ENCODE data around the gene PCP4. TPM values are rescaled to one million over a fixed set of nuclear protein-coding genes. Genes with fewer than 3 reads are reported as not detected.

The PCP4 gene
- total and polyA plus RNA-seq, 2 donors (not counting 3 experiments of a cell fraction or from before 2014, with no cell fraction given): not detected

DNA sequence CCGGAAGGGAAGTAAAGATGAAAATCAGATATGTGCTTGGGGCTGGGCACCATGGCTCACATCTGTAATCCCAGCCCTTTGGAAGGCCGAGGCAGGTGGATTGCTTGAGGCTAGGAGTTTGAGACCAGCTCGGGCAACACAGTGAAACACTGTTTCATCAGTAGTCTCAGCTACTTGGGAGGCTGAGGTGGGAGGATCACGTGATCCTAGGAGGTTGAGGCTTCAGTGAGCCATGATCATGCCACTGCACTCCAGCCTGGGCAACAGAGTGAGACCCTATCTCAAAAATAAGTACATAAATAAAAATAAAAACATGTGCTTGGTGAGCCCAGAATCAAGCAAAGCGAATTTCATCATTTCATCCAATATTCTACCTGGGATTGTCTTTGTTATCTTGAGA lies 23.3 kb upstream of the PCP4 start:
- no peak overlapping the region for H3K27ac ChIP-seq (ENCODE audit: insufficient read depth, low read depth, low read length)
- H3K79me2 ChIP-seq (ENCODE audit: control insufficient read depth, insufficient read depth, low read length): no peaks in the 10 kb centered on the region
- no peak for DNase-seq (ENCODE audit: low read depth, low spot score)
- H3K9me1 ChIP-seq (replicated peaks; ENCODE audit: control insufficient read depth, extremely low read depth, insufficient read depth, low read length): no peaks in the 10 kb centered on the region
- H2AFZ ChIP-seq (ENCODE audit: low read depth, low read length): no peak overlapping the region
- TF ChIP-seq POLR2AphosphoS5 (IDR thresholded peaks at IDR 0.05; ENCODE audit: insufficient read depth, low read depth, low read length): no peak
- no peaks in the 10 kb centered on the region for H3K27me3 ChIP-seq (ENCODE audit: control insufficient read depth in 2 of 2, insufficient read depth in 2 of 2, low read length in 2 of 2)
- H3K4me1 ChIP-seq (ENCODE audit: control insufficient read depth, extremely low read depth, insufficient read depth, low read length): no peaks in the 10 kb centered on the region
- H3K4me3 ChIP-seq (replicated peaks in 1 of 3; ENCODE audit: insufficient read depth in 1 of 3, low read depth in 1 of 3, low read length in 3 of 3): no peak overlapping the region
- FAIRE-seq: no peak
- no TSS peak for BruUV-seq (replicated peaks)
- intact Hi-C loops (cut with micrococcal nuclease) (no loop called here), dilution Hi-C loops (cut with MboI; ENCODE audit: extremely low pct_ligation_motif_present, low sequenced_read_pairs) (no loop called here)
- no peak overlapping the region for H3K9ac ChIP-seq (replicated peaks; ENCODE audit: extremely low read depth, insufficient read depth, low read length)
- ChIA-PET POLR2A (no interaction called here), CTCF (no interaction called here)
- H3K36me3 ChIP-seq (ENCODE audit: control insufficient read depth in 2 of 2, extremely low read depth in 1 of 2, insufficient read depth in 2 of 2, low read length in 2 of 2): no peaks in the 10 kb centered on the region
- no peaks in the 10 kb centered on the region for H4K20me1 ChIP-seq (replicated peaks; ENCODE audit: control insufficient read depth, extremely low read depth, insufficient read depth, low read length)
- H3K4me2 ChIP-seq (ENCODE audit: insufficient read depth, low read length): no peak overlapping the region
- peaks cover 5% of the 10 kb centered on the region for H3K9me3 ChIP-seq (replicated peaks; ENCODE audit: control insufficient read depth, insufficient read depth, low read length)

DNA sequence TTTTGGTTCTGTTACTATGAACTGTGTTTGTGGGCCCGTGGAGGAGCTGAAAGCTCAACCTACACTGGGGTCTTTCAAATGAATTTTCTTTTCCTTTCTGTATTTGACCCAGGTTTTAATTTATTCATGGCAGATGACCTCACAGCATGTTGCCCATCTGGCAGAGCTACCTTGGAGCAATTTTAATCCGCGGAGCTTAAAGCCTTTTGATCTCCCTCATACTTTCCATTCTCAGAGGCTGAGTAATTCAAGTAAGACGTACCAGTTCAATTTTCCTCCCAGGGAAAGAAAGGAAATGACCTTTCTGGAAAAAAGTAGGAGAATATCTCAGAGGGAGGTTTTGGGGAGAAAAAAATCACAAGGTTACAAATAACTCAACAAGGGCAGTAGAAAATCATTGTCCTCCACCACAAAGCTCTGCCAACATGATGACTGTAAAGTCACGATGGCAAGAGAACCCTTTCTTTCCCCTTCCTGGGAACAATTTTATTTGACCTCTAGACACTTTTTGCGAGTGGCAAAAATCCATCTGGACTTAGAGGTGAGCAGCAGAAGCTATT lies 21.6 kb upstream of the PCP4 start:
- Histone ChIP-seq H3K4me3 (replicated peaks in 1 of 3; ENCODE audit: insufficient read depth in 1 of 3, low read depth in 1 of 3, low read length in 3 of 3) (no peak overlapping the region), H3K36me3 (ENCODE audit: control insufficient read depth in 2 of 2, extremely low read depth in 1 of 2, insufficient read depth in 2 of 2, low read length in 2 of 2) (no peaks in the 10 kb centered on the region), H3K9me3 (replicated peaks; ENCODE audit: control insufficient read depth, insufficient read depth, low read length) (peaks cover 9% of the 10 kb centered on the region), H3K4me1 (ENCODE audit: control insufficient read depth, extremely low read depth, insufficient read depth, low read length) (no peaks in the 10 kb centered on the region), H3K27ac (ENCODE audit: insufficient read depth, low read depth, low read length) (no peak overlapping the region), H4K20me1 (replicated peaks; ENCODE audit: control insufficient read depth, extremely low read depth, insufficient read depth, low read length) (no peaks in the 10 kb centered on the region), H3K9me1 (replicated peaks; ENCODE audit: control insufficient read depth, extremely low read depth, insufficient read depth, low read length) (no peaks in the 10 kb centered on the region), H3K9ac (replicated peaks; ENCODE audit: extremely low read depth, insufficient read depth, low read length) (no peak overlapping the region), H3K27me3 (ENCODE audit: control insufficient read depth in 2 of 2, insufficient read depth in 2 of 2, low read length in 2 of 2) (no peaks in the 10 kb centered on the region), H3K4me2 (ENCODE audit: insufficient read depth, low read length) (no peak overlapping the region), H2AFZ (ENCODE audit: low read depth, low read length) (no peak overlapping the region), H3K79me2 (ENCODE audit: control insufficient read depth, insufficient read depth, low read length) (no peaks in the 10 kb centered on the region)
- TF ChIP-seq MYC (IDR thresholded peaks at IDR 0.05; ENCODE audit: low read depth, low read length) (no peak), GATA2 (IDR thresholded peaks at IDR 0.05; ENCODE audit: insufficient read depth, insufficient read length, low read depth, low read length) (no peak), POLR2AphosphoS5 (IDR thresholded peaks at IDR 0.05; ENCODE audit: insufficient read depth, low read depth, low read length) (no peak), EZH2 (IDR thresholded peaks at IDR 0.05; ENCODE audit: borderline replicate concordance, low read depth, low read length, severe bottlenecking) (no peak)
- TF ChIP-seq, protein P1, sequence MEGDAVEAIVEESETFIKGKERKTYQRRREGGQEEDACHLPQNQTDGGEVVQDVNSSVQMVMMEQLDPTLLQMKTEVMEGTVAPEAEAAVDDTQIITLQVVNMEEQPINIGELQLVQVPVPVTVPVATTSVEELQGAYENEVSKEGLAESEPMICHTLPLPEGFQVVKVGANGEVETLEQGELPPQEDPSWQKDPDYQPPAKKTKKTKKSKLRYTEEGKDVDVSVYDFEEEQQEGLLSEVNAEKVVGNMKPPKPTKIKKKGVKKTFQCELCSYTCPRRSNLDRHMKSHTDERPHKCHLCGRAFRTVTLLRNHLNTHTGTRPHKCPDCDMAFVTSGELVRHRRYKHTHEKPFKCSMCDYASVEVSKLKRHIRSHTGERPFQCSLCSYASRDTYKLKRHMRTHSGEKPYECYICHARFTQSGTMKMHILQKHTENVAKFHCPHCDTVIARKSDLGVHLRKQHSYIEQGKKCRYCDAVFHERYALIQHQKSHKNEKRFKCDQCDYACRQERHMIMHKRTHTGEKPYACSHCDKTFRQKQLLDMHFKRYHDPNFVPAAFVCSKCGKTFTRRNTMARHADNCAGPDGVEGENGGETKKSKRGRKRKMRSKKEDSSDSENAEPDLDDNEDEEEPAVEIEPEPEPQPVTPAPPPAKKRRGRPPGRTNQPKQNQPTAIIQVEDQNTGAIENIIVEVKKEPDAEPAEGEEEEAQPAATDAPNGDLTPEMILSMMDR (IDR thresholded peaks at IDR 0.05; ENCODE audit: extremely low read depth in 1 of 2, insufficient read depth in 1 of 2, low read depth in 1 of 2, low read length in 2 of 2): no peak
- DNase-seq (ENCODE audit: low read depth, low spot score) (no peak), FAIRE-seq (no peak)
- ChIA-PET CTCF (no interaction called here), POLR2A (no interaction called here)
- dilution Hi-C loops (cut with MboI; ENCODE audit: extremely low pct_ligation_motif_present, low sequenced_read_pairs): no loop called here
- no TSS peak for BruUV-seq (replicated peaks)
- intact Hi-C loops (cut with micrococcal nuclease): no loop called here

Data from endothelial cell of umbilical vein (primary cell).